SK-N-SH (cell line): ENCODE measurements around the gene ELAC2. TPM values are rescaled to one million over a fixed set of nuclear protein-coding genes. Genes with fewer than 3 reads are reported as not detected.
A peak's percentile ranks its signal among the peaks of the same experiment; 100 is the strongest.

Experiments
- CTCF ChIA-PET: fragments of 300-600, 350-600 bp; formaldehyde crosslinking; extraction: SDS; loops from one replicate; lab custom pipeline; 2021; lab: Yijun Ruan, JAX
- POLR2A ChIA-PET: fragments of 350-600 bp; sonication (Branson Sonifier 250); formaldehyde crosslinking; extraction: SDS; loops from one replicate; lab custom pipeline; 2020; ENCODE audit warnings: antibody characterized with exemption, inconsistent platforms; lab: Yijun Ruan, JAX
- DNase-seq: peaks from one replicate; pipeline ENCODE4 v3.0.0; 2012
- H2AFZ ChIP-seq: fragments of 200-600 bp; sonication (generic); 2 replicates; pipeline ENCODE4 v1.8.1; 2016; ENCODE audit warnings: antibody characterized with exemption, mild to moderate bottlenecking, low read depth
- H3F3A ChIP-seq: fragments of 200-600 bp; sonication (generic); replicated peaks from 2 replicates; pipeline ENCODE3; 2016; ENCODE audit warnings: antibody characterized with exemption, mild to moderate bottlenecking; ENCODE audit not compliant: insufficient read depth
- H3K27ac ChIP-seq, 2 experiments: fragments of 200-500 bp in 1 of 2; fragments of 200-600 bp in 1 of 2; sonication (Bioruptor generic) in 1 of 2; sonication (generic), shearing (Covaris generic) in 1 of 2; 2 replicates each; pipeline versions ENCODE4 v1.5.1 to v1.6.1; 2014 to 2016; ENCODE audit warnings: low read depth in 2 of 2, inconsistent platforms in 1 of 2, low read length in 1 of 2, mild to moderate bottlenecking in 1 of 2, mixed read lengths in 1 of 2
- H3K27me3 ChIP-seq: fragments of 200-600 bp; sonication (generic), shearing (Covaris generic); 2 replicates; pipeline ENCODE4 v1.6.1; 2016; ENCODE audit warnings: mixed run types; ENCODE audit not compliant: insufficient read depth
- H3K36me3 ChIP-seq, 2 experiments: fragments of 200-500 bp in 1 of 2; fragments of 200-600 bp in 1 of 2; sonication (Bioruptor generic) in 1 of 2; sonication (generic) in 1 of 2; replicated peaks in 1 of 2; 2 replicates each; pipeline versions ENCODE3 to v1.5.1; 2014 to 2016; ENCODE audit warnings: low read length in 1 of 2, mild to moderate bottlenecking in 1 of 2; ENCODE audit not compliant: insufficient read depth in 2 of 2, control insufficient read depth in 1 of 2
- H3K4me1 ChIP-seq, 2 experiments: fragments of 200-500 bp in 1 of 2; fragments of 200-600 bp in 1 of 2; sonication (Bioruptor generic) in 1 of 2; sonication (generic), shearing (Covaris generic) in 1 of 2; 2 replicates each; pipeline versions ENCODE4 v1.5.1 to v1.6.1; 2014 to 2016; ENCODE audit warnings: low read depth in 1 of 2, low read length in 1 of 2, mixed run types in 1 of 2; ENCODE audit not compliant: insufficient read depth in 2 of 2, control insufficient read depth in 1 of 2
- H3K4me2 ChIP-seq: fragments of 200-600 bp; sonication (generic), shearing (Covaris generic); 2 replicates; pipeline ENCODE4 v1.6.1; 2017; ENCODE audit warnings: mixed run types
- H3K4me3 ChIP-seq, 2 experiments: fragments of 200-500 bp in 1 of 2; fragments of 200-600 bp in 1 of 2; sonication (Bioruptor generic) in 1 of 2; sonication (generic), shearing (Covaris generic) in 1 of 2; 2 replicates each; pipeline versions ENCODE4 v1.5.1 to v1.8.1; 2014 to 2016; ENCODE audit warnings: low read depth in 2 of 2, inconsistent platforms in 1 of 2, low read length in 1 of 2, mild to moderate bottlenecking in 1 of 2, mixed read lengths in 1 of 2, moderate library complexity in 1 of 2
- H3K79me2 ChIP-seq: fragments of 200-600 bp; sonication (generic); 2 replicates; pipeline ENCODE4 v1.8.1; 2017; ENCODE audit warnings: mild to moderate bottlenecking; ENCODE audit not compliant: insufficient read depth
- H3K9ac ChIP-seq: fragments of 200-600 bp; sonication (generic); 2 replicates; pipeline ENCODE4 v1.6.1; 2017; ENCODE audit warnings: mixed run types
- H3K9me2 ChIP-seq: fragments of 200-600 bp; sonication (generic); 2 replicates; pipeline ENCODE4 v1.6.1; 2017; ENCODE audit warnings: mixed run types
- H3K9me3 ChIP-seq: fragments of 200-600 bp; sonication (generic); 2 replicates; pipeline ENCODE4 v1.6.1; 2017; ENCODE audit warnings: mixed run types, mild to moderate bottlenecking, moderate library complexity
- H4K20me1 ChIP-seq: fragments of 200-600 bp; sonication (generic); 2 replicates; pipeline ENCODE4 v1.6.1; 2017; ENCODE audit warnings: mild to moderate bottlenecking, mixed run types; ENCODE audit not compliant: insufficient read depth
- CTCF ChIP-seq: fragments of 200-600 bp; sonication (generic); IDR thresholded peaks from 2 replicates; pipeline ENCODE4 v1.6.1; 2017; ENCODE audit warnings: antibody characterized with exemption, mild to moderate bottlenecking, moderate library complexity
- FOXJ3 ChIP-seq: sonication (generic); formaldehyde crosslinking; IDR thresholded peaks from 2 replicates; pipeline ENCODE4 v1.5.1; 2020; ENCODE audit warnings: mild to moderate bottlenecking, missing genetic modification reagents
- GABPA ChIP-seq: IDR thresholded peaks from 2 replicates; pipeline ENCODE4 v1.4.0; 2012; ENCODE audit warnings: low read depth, mild to moderate bottlenecking
- IRF3 ChIP-seq: fragments of 150-350 bp; IDR thresholded peaks from 2 replicates; pipeline ENCODE4 v1.6.1; 2016; ENCODE audit warnings: mild to moderate bottlenecking, low read depth, low read length
- MXI1 ChIP-seq: IDR thresholded peaks from 2 replicates; pipeline ENCODE4 v1.6.1; 2012; ENCODE audit warnings: mild to moderate bottlenecking, low read depth, low read length, improper control_type of control experiment
- NRF1 ChIP-seq: IDR thresholded peaks from 2 replicates; pipeline ENCODE4 v1.6.1; 2012; ENCODE audit warnings: low read depth, mild to moderate bottlenecking, low read length
- RAD21 ChIP-seq: IDR thresholded peaks from 2 replicates; pipeline ENCODE4 v1.6.1; 2012; ENCODE audit warnings: mild to moderate bottlenecking, low read length
- RCOR1 ChIP-seq: fragments of 150-350 bp; IDR thresholded peaks from 2 replicates; pipeline ENCODE4 v1.6.1; 2017; ENCODE audit warnings: antibody characterized with exemption, low read length
- RFX5 ChIP-seq: IDR thresholded peaks from 2 replicates; pipeline ENCODE4 v1.6.1; 2012; ENCODE audit warnings: mild to moderate bottlenecking, improper control_type of control experiment, low read length
- SMC3 ChIP-seq: IDR thresholded peaks from 2 replicates; pipeline ENCODE4 v1.6.1; 2012; ENCODE audit warnings: low read depth, low read length, improper control_type of control experiment
- TAF1 ChIP-seq: IDR thresholded peaks from 2 replicates; pipeline ENCODE4 v1.6.1; 2012; ENCODE audit warnings: low read depth, mild to moderate bottlenecking, low read length, moderate library complexity, borderline replicate concordance
- TEAD4 ChIP-seq: IDR thresholded peaks from 2 replicates; pipeline ENCODE4 v1.4.0; 2012; ENCODE audit warnings: mild to moderate bottlenecking, borderline replicate concordance; ENCODE audit not compliant: insufficient read depth
- WGBS: methylation state at CpG from one replicate; pipeline ENCODE4 v1.1.6; 2017; ENCODE audit warnings: low lambda C conversion rate; 5-methylcytosine and 5-hydroxymethylcytosine counted together
- polyA plus RNA-seq, 3 experiments: library from polyadenylated mRNA; depleted of rRNA; stranded (reverse); fragments of >200 nt; gene quantifications; 2 replicates each; pipeline ENCODE4 v1.2.3, GENCODE V29; 2012
- TF ChIP-seq, protein P1 (sequence below): IDR thresholded peaks from 2 replicates; pipeline ENCODE4 v1.4.0; 2012; ENCODE audit warnings: low read depth
- TF ChIP-seq, protein P2 (sequence below): IDR thresholded peaks from 2 replicates; pipeline ENCODE4; 2012
- TF ChIP-seq, protein P3 (sequence below): IDR thresholded peaks from 2 replicates; pipeline ENCODE4 v1.4.0; 2012; ENCODE audit warnings: low read depth, borderline replicate concordance

Gene ELAC2
- polyA plus RNA-seq, 1 of the 3 experiments (the other 2 are of a cell fraction), result 77.6 TPM

- DNase-seq, result peak; percentile 83
- Histone ChIP-seq H3F3A (no peaks in the 10 kb centered on the region), H3K36me3 (no peaks in the 10 kb centered on the region)
- peak; percentile 98 for TF ChIP-seq CTCF
- TF ChIP-seq MXI1, result 0 out of 2 replicates have a peak, but pooled peaks have one; percentile 32
- TF ChIP-seq IRF3, result no peak
- TF ChIP-seq RAD21, result peak; percentile 52
- TF ChIP-seq RFX5, result no peak
- TF ChIP-seq SMC3, result peak; percentile 24; the same call in 1 of the 2 replicates
- TF ChIP-seq NRF1, result 0 out of 2 replicates have a peak, but pooled peaks have one; percentile 26
- TF ChIP-seq, all 33 proteins: peak for 5
- H3K27me3 ChIP-seq, result peaks cover 4% of the 10 kb centered on the region; the same call in 1 of the 2 replicates
- ChIA-PET CTCF (interaction anchor here (0.6 to 2.5 kb wide), 20 partner anchors 12 to 1902 kb away, joined by 3 to 10 read pairs (median 3); no protein-coding TSS in a partner anchor), POLR2A (no interaction called here)
- peaks cover 0 to 6% of the 10 kb centered on the region in 2 experiments; a peak in 1 of 4 replicates for H3K4me1 ChIP-seq
- peak overlapping the region; percentile 76 for H2AFZ ChIP-seq
- H3K4me2 ChIP-seq, result peak overlapping the region; percentile 62
- H3K4me3 ChIP-seq, result peak overlapping the region; percentile 39 to 61
- no peak overlapping the region for H3K27ac ChIP-seq
- H3K79me2 ChIP-seq, result no peaks in the 10 kb centered on the region
- H4K20me1 ChIP-seq, result no peaks in the 10 kb centered on the region
- no peaks in the 10 kb centered on the region for H3K9me2 ChIP-seq
- no peak overlapping the region for H3K9ac ChIP-seq
- WGBS, result 11% methylated on average over 19 of the region's 19 CpGs
- H3K9me3 ChIP-seq, result no peaks in the 10 kb centered on the region
Measured at GRCh38 chr17:13024526-13025257, 6.9 kb upstream of the ELAC2 start.

- Histone ChIP-seq H3K9ac (no peak overlapping the region), H3K4me3 (peak overlapping the region in 1 of 2 experiments; percentile 61; a peak in 1 of 4 replicates), H3K27me3 (peaks cover 4% of the 10 kb centered on the region; the same call in 1 of the 2 replicates), H3K27ac (no peak overlapping the region), H3K4me2 (peak overlapping the region; percentile 62), H3K9me2 (no peaks in the 10 kb centered on the region), H2AFZ (peak overlapping the region; percentile 76; the same call in 1 of the 2 replicates), H3K4me1 (peaks cover 0 to 6% of the 10 kb centered on the region in 2 experiments; a peak in 1 of 4 replicates)
- CTCF ChIA-PET, result interaction anchor here (0.6 to 2.5 kb wide), 15 partner anchors 10 to 833 kb away, joined by 3 to 10 read pairs (median 4); no protein-coding TSS in a partner anchor
- no peak for DNase-seq
- TF ChIP-seq MXI1, result no peak
- TF ChIP-seq, protein P1, sequence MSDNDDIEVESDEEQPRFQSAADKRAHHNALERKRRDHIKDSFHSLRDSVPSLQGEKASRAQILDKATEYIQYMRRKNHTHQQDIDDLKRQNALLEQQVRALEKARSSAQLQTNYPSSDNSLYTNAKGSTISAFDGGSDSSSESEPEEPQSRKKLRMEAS, result no peak
- TF ChIP-seq TEAD4, result no peak
- TF ChIP-seq NRF1, result no peak
- TF ChIP-seq CTCF, result no peak
- no peak for TF ChIP-seq GABPA
- no peak for TF ChIP-seq RCOR1
- TF ChIP-seq, protein P2, sequence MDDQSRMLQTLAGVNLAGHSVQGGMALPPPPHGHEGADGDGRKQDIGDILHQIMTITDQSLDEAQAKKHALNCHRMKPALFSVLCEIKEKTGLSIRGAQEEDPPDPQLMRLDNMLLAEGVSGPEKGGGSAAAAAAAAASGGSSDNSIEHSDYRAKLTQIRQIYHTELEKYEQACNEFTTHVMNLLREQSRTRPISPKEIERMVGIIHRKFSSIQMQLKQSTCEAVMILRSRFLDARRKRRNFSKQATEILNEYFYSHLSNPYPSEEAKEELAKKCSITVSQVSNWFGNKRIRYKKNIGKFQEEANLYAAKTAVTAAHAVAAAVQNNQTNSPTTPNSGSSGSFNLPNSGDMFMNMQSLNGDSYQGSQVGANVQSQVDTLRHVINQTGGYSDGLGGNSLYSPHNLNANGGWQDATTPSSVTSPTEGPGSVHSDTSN, result no peak
- TF ChIP-seq FOXJ3 (CRISPR knock-in tag), result no peak
- no peak for TF ChIP-seq TAF1
- TF ChIP-seq, protein P3, sequence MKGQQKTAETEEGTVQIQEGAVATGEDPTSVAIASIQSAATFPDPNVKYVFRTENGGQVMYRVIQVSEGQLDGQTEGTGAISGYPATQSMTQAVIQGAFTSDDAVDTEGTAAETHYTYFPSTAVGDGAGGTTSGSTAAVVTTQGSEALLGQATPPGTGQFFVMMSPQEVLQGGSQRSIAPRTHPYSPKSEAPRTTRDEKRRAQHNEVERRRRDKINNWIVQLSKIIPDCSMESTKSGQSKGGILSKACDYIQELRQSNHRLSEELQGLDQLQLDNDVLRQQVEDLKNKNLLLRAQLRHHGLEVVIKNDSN, result no peak
- TF ChIP-seq, all 33 proteins: peak for 0
- H3F3A ChIP-seq, result no peaks in the 10 kb centered on the region
- POLR2A ChIA-PET, result no interaction called here
- 47% methylated on average over 6 of the region's 6 CpGs for WGBS
- no peaks in the 10 kb centered on the region for H4K20me1 ChIP-seq
- no peaks in the 10 kb centered on the region for H3K9me3 ChIP-seq
- H3K79me2 ChIP-seq, result no peaks in the 10 kb centered on the region
- H3K36me3 ChIP-seq, result no peaks in the 10 kb centered on the region
Measured at GRCh38 chr17:13024016-13024415, 6.2 kb upstream of the ELAC2 start.
